ENCODE data around the gene THEMIS2. TPM values are rescaled to one million over a fixed set of nuclear protein-coding genes. Genes with fewer than 3 reads are reported as not detected.
"Not testable (repeated sequence)": the region's sequence is repeated elsewhere in the genome, so short reads cannot be mapped to it uniquely, and the experiment has no call there.

The THEMIS2 gene
- total RNA-seq, 2 experiments from 2014 or later, result 23.4 to 30.7 TPM

DNA sequence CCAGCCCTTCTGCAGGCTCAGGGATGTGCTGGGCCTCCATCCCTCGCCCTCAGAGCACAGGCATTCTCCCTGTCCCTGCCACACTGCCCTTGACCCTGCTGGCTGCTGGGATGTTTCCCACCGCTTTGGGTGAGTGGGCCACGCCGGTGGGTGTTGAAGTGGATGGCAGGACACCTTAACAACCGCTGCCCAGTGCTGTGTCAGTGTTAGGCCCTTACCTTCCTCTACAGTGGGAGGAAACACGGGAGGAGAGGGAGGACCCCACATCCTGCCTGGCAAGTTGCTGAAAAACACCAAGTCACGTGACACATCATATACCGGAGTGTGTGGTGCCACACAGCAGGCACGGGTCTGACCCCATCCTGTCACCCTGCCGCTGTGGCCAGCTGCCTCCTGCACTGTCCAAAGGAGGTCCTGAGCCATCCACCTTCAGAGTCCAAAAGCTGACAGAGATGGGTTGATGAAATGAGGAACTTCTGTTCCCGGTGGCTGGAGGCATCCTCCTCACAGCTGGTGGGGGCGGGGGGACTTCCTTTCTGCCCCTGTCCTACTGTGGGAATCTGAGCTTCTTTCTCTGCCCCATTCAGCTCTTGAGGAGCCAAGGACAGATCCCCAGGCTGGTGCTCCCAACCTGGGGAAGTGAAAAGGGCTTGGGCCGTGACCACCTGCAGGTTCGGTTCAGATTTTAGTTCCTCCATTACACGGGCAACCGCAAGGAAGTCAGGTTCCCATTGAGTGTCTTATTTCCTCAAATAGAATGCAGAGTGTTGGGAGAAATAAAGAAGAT lies 3.2 kb upstream of the THEMIS2 start:
- Mint-ChIP-seq H3K4me3 (peak overlapping the region; percentile 55), H3K27me3 (no peaks in the 10 kb centered on the region), H3K27ac (peak overlapping the region; percentile 89), H3K9me3 (ENCODE audit: low read depth) (no peaks in the 10 kb centered on the region), H3K36me3 (peaks cover 3% of the 10 kb centered on the region), H3K4me1 (peaks cover 45% of the 10 kb centered on the region)
- peak; percentile 58 for ATAC-seq
- peak; percentile 87 for DNase-seq
- CTCF ChIA-PET, result interaction anchor here (0.7 to 2.7 kb wide), 2 partner anchors 11 to 22 kb away, joined by 4 to 10 read pairs; no protein-coding TSS in a partner anchor

DNA sequence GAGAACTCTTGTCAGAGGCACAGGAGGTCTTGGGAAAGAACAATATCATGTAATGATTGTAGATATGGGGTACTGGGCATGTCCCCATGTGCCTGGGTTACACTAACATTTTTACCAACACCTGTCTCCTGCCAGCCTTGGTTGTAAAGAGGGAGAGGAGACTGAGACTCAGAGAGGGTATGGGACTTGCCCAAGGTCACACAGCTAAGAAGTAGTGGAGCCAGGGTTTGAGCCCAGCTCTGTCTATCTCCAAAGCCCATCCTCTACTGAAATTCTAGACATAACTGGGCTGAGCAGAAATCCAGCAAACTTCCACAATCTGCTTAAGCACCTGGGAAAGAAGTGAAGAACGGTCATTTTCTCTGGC lies 2.6 kb upstream of the THEMIS2 start:
- no peak for ATAC-seq
- H3K9me3 Mint-ChIP-seq (ENCODE audit: low read depth), result no peaks in the 10 kb centered on the region
- peak overlapping the region; percentile 55 for H3K4me3 Mint-ChIP-seq
- no peak for DNase-seq
- CTCF ChIA-PET, result interaction anchor here (0.7 to 2.7 kb wide), 3 partner anchors 12 to 21 kb away, joined by 3 to 10 read pairs (median 4); no protein-coding TSS in a partner anchor
- H3K27ac Mint-ChIP-seq, result peak overlapping the region; percentile 89
- H3K36me3 Mint-ChIP-seq, result peaks cover 3% of the 10 kb centered on the region
- H3K27me3 Mint-ChIP-seq, result no peaks in the 10 kb centered on the region
- peaks cover 42% of the 10 kb centered on the region for H3K4me1 Mint-ChIP-seq

DNA sequence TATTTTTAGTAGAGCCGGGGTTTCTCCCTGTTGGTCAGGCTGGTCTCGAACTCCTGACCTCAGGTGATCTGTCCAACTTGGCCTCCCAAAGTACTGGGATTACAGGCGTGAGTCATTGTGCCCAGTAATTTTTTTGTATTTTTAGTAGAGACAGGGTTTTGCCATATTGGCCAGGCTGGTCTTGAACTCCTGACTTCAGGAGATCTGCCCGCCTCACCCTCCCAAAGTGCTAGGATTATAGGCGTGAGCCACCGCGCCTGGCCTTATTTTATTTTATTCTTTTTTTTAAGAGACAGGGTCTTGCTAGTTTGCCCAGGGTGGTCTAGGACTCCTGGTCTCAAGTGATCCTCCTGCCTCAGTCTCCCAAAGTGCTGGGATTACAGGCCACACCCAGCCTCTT lies 1.3 kb upstream of the THEMIS2 start:
- not testable (repeated sequence) for H3K36me3 Mint-ChIP-seq; DNase-seq; H3K27me3 Mint-ChIP-seq; H3K27ac Mint-ChIP-seq; H3K4me3 Mint-ChIP-seq; ATAC-seq; H3K9me3 Mint-ChIP-seq (ENCODE audit: low read depth)
- CTCF ChIA-PET, result interaction anchor here (1.3 kb wide), 1 partner anchor 12 kb away, joined by 3 read pairs; no protein-coding TSS in a partner anchor
- peaks cover 45% of the 10 kb centered on the region for H3K4me1 Mint-ChIP-seq

DNA sequence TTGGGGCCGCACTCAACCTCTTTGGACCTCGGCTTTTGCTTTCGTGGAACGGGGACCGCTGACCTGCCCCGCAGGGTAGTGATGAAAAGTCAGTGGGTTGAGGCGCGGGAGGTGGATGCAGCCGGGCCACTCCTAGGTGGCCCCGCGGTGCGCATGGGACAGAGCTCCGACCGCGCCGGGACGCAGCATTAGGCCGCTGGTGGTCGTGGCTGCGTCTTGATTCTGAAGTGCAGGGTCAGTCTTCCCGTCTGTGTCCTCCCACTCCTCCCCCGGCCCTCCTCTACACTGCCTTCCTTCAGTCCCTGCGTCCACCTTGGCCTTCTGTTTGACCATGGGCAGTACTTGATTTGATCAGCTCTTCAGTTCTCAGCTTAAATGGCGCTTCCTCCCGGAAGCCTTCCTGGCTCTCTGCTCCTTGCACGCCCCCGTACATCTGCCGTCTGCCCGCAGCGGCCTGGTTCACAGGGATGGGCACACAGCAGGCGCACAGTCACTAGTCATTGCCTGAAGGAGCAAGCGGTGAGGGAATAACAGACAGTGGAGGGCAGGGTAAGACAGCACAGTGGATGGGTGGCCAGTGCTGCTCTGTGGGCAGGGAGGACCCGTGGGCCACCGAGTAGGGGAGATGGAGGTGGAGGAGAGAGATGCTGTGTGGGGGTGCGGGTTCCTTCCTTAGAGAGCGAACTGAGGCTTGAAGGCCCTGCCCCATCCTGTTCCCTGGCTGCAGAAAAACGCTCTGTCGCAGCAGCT lies 633 bp downstream of the THEMIS2 start:
- H3K4me3 Mint-ChIP-seq, result peak overlapping the region; percentile 91
- CTCF ChIA-PET, result interaction anchor here (1.0 to 2.1 kb wide), 4 partner anchors 13 to 107 kb away, joined by 3 to 6 read pairs (median 4); no protein-coding TSS in a partner anchor
- peaks cover 10% of the 10 kb centered on the region for H3K36me3 Mint-ChIP-seq
- DNase-seq (peak; percentile 56), ATAC-seq (peak; percentile 52)
- H3K4me1 Mint-ChIP-seq, result peaks cover 47% of the 10 kb centered on the region
- H3K9me3 Mint-ChIP-seq (ENCODE audit: low read depth), result no peaks in the 10 kb centered on the region
- no peaks in the 10 kb centered on the region for H3K27me3 Mint-ChIP-seq
- peak overlapping the region; percentile 78 for H3K27ac Mint-ChIP-seq

DNA sequence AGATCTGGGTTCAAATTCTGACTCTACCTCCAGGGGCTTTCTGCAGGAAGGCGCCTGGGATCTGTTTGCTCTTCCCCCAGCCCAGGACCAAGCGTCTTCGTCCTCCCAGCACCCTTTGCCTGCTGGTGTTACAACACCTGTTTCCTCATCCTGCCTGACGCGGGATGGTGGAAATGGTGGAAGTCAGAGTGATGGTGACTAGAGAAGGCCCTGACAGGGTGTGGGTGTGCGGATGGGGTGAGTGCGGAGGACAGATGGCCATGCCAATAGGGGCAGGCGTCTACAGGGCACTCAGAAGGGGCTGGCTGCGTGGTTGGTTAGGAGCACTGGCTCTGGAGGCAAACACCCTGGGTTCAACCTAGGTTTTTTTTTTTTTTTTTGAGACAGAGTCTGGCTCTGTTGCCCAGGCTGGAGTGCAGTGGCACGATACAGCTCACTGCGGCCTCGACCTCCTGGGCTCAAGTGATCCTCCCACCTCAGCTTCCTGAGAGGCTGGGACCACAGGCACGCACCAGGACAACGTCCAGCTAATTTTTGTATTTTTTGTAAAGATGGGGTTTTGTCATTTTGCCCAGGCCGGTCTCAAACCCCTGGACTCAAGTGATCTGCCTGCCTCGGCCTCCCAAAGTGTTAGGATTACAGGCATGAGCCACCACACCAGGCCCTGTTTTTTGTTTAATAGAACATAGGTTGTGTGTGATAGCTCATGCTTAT lies 1.5 kb downstream of the THEMIS2 start:
- Mint-ChIP-seq H3K4me3 (peak overlapping the region; percentile 91), H3K9me3 (ENCODE audit: low read depth) (no peaks in the 10 kb centered on the region), H3K27me3 (no peaks in the 10 kb centered on the region), H3K27ac (peak overlapping the region; percentile 12), H3K4me1 (peaks cover 44% of the 10 kb centered on the region), H3K36me3 (peaks cover 15% of the 10 kb centered on the region)
- DNase-seq (no peak), ATAC-seq (no peak)
- CTCF ChIA-PET, result interaction anchor here (0.9 to 2.1 kb wide), 4 partner anchors 12 to 64 kb away, joined by 3 to 6 read pairs (median 4); no protein-coding TSS in a partner anchor

DNA sequence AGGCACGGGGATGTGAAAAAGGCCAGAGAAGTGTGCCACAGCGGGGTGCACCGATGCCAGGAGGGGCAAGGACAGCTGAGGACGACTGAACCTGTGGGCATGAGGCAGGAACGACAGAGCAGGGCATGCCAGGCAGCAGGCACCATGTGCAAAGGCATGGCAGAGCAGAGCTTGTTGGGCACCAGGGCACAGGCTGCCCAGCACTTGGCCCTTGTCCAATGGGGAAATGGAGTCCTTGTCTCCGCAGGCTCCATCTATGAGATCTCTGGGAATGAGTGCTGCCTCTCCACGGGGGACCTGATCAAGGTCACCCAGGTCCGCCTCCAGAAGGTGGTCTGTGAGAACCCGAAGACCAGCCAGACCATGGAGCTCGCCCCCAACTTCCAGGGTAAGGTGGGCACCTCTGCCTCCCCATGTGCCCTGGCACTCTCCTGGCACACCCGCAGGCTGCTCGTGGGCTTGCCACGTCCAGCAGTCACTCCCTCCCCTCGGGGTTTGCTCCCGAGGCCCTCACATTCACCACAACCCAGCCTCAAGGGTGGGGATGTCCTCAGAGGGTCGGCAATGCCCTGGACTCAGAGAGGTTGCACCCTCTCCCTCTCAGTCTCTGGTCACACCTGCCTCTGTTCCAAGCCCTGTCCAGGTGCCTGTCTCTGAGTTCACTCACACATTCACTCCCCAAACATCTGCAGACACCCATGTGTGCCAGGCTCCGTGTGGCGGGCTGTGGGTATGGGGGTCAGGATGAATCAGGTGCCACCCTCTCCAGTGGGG lies 4.2 kb downstream of the THEMIS2 start:
- H3K27ac Mint-ChIP-seq, result no peak overlapping the region
- no peaks in the 10 kb centered on the region for H3K27me3 Mint-ChIP-seq
- H3K4me3 Mint-ChIP-seq, result no peak overlapping the region
- CTCF ChIA-PET, result interaction anchor here (0.6 kb wide), 1 partner anchor 245 kb away, joined by 3 read pairs; no protein-coding TSS in a partner anchor
- H3K9me3 Mint-ChIP-seq (ENCODE audit: low read depth), result no peaks in the 10 kb centered on the region
- peaks cover 17% of the 10 kb centered on the region for H3K36me3 Mint-ChIP-seq
- H3K4me1 Mint-ChIP-seq, result peaks cover 33% of the 10 kb centered on the region
- no peak for ATAC-seq
- DNase-seq, result no peak

DNA sequence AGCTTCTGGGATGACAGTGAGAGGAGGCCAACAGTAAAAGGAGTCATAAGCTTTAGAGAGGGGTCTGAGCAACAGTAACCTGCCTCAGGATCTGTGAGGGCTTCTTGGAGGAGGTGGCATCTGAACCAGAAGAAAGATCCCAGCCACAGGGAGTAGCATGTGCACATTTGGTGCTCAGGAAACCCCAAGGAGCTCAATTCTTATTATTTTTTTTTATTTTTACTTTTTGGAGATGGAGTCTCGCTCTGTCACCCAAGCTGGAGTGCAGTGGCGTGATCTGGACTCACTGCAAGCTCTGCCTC lies 4.7 kb downstream of the THEMIS2 start:
- Mint-ChIP-seq H3K4me3 (no peak overlapping the region), H3K27ac (no peak overlapping the region), H3K27me3 (no peaks in the 10 kb centered on the region), H3K9me3 (ENCODE audit: low read depth) (no peaks in the 10 kb centered on the region), H3K4me1 (peaks cover 29% of the 10 kb centered on the region), H3K36me3 (peaks cover 17% of the 10 kb centered on the region)
- DNase-seq, result no peak
- no peak for ATAC-seq
- CTCF ChIA-PET, result interaction anchor here (0.6 to 1.3 kb wide), 3 partner anchors 19 to 244 kb away, joined by 3 to 5 read pairs (median 3); no protein-coding TSS in a partner anchor

DNA sequence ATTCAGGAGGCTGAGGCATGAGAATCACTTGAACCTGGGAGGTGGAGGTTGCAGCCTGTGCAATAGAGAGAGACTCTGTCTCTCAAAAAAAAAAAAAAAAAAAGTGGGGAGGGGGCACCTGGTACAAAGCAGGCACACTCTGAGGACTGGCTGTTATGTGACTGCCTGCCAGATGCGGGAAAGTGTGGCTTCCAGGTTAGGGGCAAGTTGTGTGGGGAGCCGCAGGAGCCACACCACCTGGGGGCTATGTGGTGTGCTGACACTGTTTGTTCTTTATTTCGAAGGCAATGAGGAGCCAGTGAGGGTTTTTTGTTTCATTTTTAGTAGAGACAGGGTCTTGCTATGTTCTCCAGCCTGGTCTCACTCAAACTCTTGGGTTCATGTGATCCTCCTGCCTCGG lies 5.7 kb downstream of the THEMIS2 start:
- Mint-ChIP-seq H3K27ac (peak overlapping the region; percentile 11), H3K9me3 (ENCODE audit: low read depth) (no peaks in the 10 kb centered on the region), H3K4me3 (no peak overlapping the region), H3K27me3 (no peaks in the 10 kb centered on the region), H3K4me1 (peaks cover 25% of the 10 kb centered on the region), H3K36me3 (peaks cover 15% of the 10 kb centered on the region)
- CTCF ChIA-PET, result interaction anchor here (1.2 to 1.3 kb wide), 2 partner anchors 20 to 51 kb away, joined by 3 to 5 read pairs; no protein-coding TSS in a partner anchor
- ATAC-seq (no peak), DNase-seq (no peak)

DNA sequence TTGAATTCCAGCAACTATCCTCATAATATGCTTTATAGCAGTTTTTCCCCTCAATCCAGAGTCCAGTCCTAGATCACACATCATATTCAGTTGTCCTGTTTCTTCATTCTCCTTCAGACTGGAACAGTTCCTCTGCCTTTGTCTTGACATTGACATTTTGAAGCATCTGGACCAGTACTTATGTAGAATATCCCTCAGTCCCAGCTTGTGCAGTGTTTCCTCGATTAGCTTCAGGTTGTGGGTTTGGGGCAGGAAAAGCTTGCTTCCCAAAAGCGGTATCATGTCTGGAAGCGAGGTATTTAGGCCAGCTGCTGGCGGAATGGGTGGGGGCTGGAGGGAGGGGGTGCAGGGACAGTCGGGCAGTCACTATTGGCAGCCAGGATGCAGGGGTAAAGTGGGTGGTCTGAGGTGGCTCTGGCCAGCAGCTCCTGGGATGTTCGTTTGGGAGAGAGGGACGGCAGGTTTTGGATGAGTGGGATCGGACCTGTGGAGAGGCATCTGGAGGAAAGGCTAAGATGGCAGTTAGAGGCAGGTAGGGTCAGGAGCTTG lies 6.5 kb downstream of the THEMIS2 start:
- DNase-seq, result no peak
- Mint-ChIP-seq H3K36me3 (peaks cover 15% of the 10 kb centered on the region), H3K27ac (no peak overlapping the region), H3K9me3 (ENCODE audit: low read depth) (no peaks in the 10 kb centered on the region), H3K4me3 (no peak overlapping the region), H3K4me1 (peaks cover 19% of the 10 kb centered on the region), H3K27me3 (no peaks in the 10 kb centered on the region)
- no peak for ATAC-seq
- CTCF ChIA-PET, result no interaction called here

DNA sequence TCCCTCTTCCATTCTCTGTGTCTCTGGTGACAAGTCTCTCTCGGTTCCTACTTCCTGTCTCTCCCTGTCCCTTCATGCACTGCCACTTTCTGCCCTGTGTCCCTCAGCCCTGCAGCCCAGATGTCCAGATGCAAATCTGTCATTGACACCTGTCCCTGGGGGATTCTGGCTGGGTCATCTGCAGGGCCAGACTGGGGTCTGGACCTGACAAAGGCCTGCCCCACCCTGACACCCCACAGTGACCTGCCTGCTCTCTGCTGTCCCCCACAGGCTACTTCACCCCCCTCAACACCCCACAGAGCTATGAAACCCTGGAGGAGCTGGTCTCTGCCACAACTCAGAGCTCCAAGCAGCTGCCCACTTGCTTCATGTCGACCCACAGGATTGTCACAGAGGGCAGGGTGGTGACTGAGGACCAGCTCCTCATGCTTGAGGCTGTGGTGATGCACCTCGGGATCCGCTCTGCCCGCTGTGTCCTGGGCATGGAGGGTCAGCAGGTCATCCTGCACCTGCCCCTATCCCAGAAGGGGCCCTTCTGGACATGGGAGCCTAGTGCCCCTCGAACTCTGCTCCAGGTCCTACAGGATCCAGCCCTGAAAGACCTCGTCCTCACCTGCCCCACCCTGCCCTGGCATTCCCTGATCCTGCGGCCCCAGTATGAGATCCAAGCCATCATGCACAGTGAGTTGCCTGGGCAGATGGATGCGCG lies 7.2 kb downstream of the THEMIS2 start:
- H3K4me3 Mint-ChIP-seq, result no peak overlapping the region
- DNase-seq (no peak), ATAC-seq (no peak)
- H3K27ac Mint-ChIP-seq, result no peak overlapping the region
- peaks cover 25% of the 10 kb centered on the region for H3K4me1 Mint-ChIP-seq
- CTCF ChIA-PET, result no interaction called here
- H3K9me3 Mint-ChIP-seq (ENCODE audit: low read depth), result no peaks in the 10 kb centered on the region
- no peaks in the 10 kb centered on the region for H3K27me3 Mint-ChIP-seq
- peaks cover 20% of the 10 kb centered on the region for H3K36me3 Mint-ChIP-seq

DNA sequence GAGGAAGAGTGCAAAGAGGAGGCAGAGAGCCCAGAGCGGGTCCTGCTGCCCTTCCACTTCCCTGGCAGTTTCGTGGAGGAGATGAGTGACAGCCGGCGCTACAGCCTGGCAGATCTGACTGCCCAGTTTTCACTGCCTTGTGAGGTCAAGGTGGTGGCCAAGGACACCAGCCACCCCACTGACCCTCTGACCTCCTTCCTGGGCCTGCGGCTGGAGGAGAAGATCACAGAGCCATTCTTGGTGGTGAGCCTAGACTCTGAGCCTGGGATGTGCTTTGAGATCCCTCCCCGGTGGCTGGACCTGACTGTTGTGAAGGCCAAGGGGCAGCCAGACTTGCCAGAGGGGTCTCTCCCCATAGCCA lies 10.2 kb downstream of the THEMIS2 start:
- Mint-ChIP-seq H3K27ac (no peak overlapping the region), H3K27me3 (no peaks in the 10 kb centered on the region), H3K36me3 (peaks cover 41% of the 10 kb centered on the region), H3K4me3 (no peak overlapping the region), H3K4me1 (peaks cover 42% of the 10 kb centered on the region), H3K9me3 (ENCODE audit: low read depth) (no peaks in the 10 kb centered on the region)
- no peak for DNase-seq
- CTCF ChIA-PET, result no interaction called here
- ATAC-seq, result no peak

DNA sequence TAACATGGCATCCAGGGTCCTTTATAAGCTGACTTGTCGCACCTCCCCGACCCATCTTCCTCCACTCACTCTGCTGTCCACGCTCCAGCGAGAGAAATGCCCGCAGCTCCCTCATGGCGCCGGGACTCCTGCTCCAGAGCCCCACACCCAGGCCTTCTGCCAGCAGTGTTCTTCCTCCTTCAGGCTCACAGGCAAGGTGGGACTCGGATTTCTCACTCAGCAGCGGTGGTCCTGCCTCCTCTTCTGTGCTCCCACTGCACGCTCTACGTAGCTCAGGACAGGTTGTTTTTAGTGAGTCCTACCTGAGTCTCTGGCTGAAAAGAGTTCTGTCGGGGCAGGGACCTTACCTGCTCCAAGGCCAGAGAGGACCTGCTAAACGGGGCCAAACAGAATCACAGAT lies 11.2 kb downstream of the THEMIS2 start:
- H3K4me1 Mint-ChIP-seq, result peaks cover 41% of the 10 kb centered on the region
- H3K9me3 Mint-ChIP-seq (ENCODE audit: low read depth), result no peaks in the 10 kb centered on the region
- DNase-seq (no peak), ATAC-seq (no peak)
- H3K4me3 Mint-ChIP-seq, result no peak overlapping the region
- CTCF ChIA-PET, result interaction anchor here (1.0 kb wide), 1 partner anchor 13 kb away, joined by 3 read pairs; no protein-coding TSS in a partner anchor
- peaks cover 38% of the 10 kb centered on the region for H3K36me3 Mint-ChIP-seq
- no peak overlapping the region for H3K27ac Mint-ChIP-seq
- H3K27me3 Mint-ChIP-seq, result no peaks in the 10 kb centered on the region

All from activated CD8-positive, alpha-beta memory T cell treated with anti-CD3 and anti-CD28 coated beads, Interleukin-2, amount 10 ng/mL, durations not matched to agents 7 days and 5 days (primary cell).